ENCODE data around the gene FAM50B.

The FAM50B gene

GRCh38 chr6:3820563-3820962 is 28.6 kb upstream of the FAM50B start:
- no peak for DNase-seq

GRCh38 chr6:3822747-3823445 is 26.3 kb upstream of the FAM50B start:
- no peak for DNase-seq

- no peak for DNase-seq
Observed at GRCh38 chr6:3823671-3824070, 25.5 kb upstream of the FAM50B start.

GRCh38 chr6:3825331-3825831 is 23.8 kb upstream of the FAM50B start:
- DNase-seq, result no peak

- no peak for DNase-seq
Observed at GRCh38 chr6:3825851-3826581, 23.2 kb upstream of the FAM50B start.

- no peak for DNase-seq
Observed at GRCh38 chr6:3829285-3829684, 19.9 kb upstream of the FAM50B start.

GRCh38 chr6:3830806-3831205 is 18.4 kb upstream of the FAM50B start:
- no peak for DNase-seq

GRCh38 chr6:3831761-3832530 is 17.2 kb upstream of the FAM50B start:
- no peak for DNase-seq

- DNase-seq, result no peak
Observed at GRCh38 chr6:3835055-3835731, 14.0 kb upstream of the FAM50B start.

- DNase-seq, result no peak
Observed at GRCh38 chr6:3835785-3836184, 13.4 kb upstream of the FAM50B start.

GRCh38 chr6:3836566-3836965 is 12.6 kb upstream of the FAM50B start:
- no peak for DNase-seq

GRCh38 chr6:3837781-3838180 is 11.4 kb upstream of the FAM50B start:
- DNase-seq, result no peak

GRCh38 chr6:3838992-3839867 is 9.9 kb upstream of the FAM50B start:
- DNase-seq, result no peak

GRCh38 chr6:3841066-3841454 is 8.1 kb upstream of the FAM50B start:
- no peak for DNase-seq

GRCh38 chr6:3841711-3842565 is 7.2 kb upstream of the FAM50B start:
- DNase-seq, result no peak

- DNase-seq, result no peak
Observed at GRCh38 chr6:3843379-3844096, 5.6 kb upstream of the FAM50B start.

- no peak for DNase-seq
Observed at GRCh38 chr6:3844097-3844463, 5.1 kb upstream of the FAM50B start.

- DNase-seq, result no peak
Observed at GRCh38 chr6:3847521-3847920, 1.7 kb upstream of the FAM50B start.

GRCh38 chr6:3848380-3848779 is 793 bp upstream of the FAM50B start:
- no peak for DNase-seq

GRCh38 chr6:3849681-3850450 is 693 bp downstream of the FAM50B start:
- DNase-seq, result no peak

Data from stimulated activated CD4-positive, alpha-beta T cell treated with anti-CD3 and anti-CD28 coated beads, Interleukin-1b, Interleukin-23, amount 100 ng/mL, for 48 hours (primary cell).